Neuronal stem cell (in vitro differentiated cells): ENCODE data around the gene ZBTB40.

Experiments used
- DNase-seq: peaks from one replicate; pipeline ENCODE4 v3.0.0-alpha.2; 2013; ENCODE audit warnings: low spot score
- H2AFZ ChIP-seq: one replicate; pipeline ENCODE4 v1.6.1; 2013; ENCODE audit warnings: mild to moderate bottlenecking, low read length, inconsistent platforms
- H2AK5ac ChIP-seq: 2 replicates; pipeline ENCODE4 v1.6.1; 2013; ENCODE audit warnings: low read depth, mild to moderate bottlenecking, inconsistent platforms, low read length, moderate library complexity, mixed read lengths
- H2BK120ac ChIP-seq: 2 replicates; pipeline ENCODE4 v1.6.1; 2013; ENCODE audit warnings: low read depth, mild to moderate bottlenecking, inconsistent platforms, low read length, moderate library complexity, mixed read lengths
- H2BK12ac ChIP-seq: one replicate; pipeline ENCODE4 v1.6.1; 2013; ENCODE audit warnings: low read length, inconsistent platforms
- H2BK15ac ChIP-seq: 2 replicates; pipeline ENCODE4 v1.6.1; 2013; ENCODE audit warnings: mild to moderate bottlenecking, low read length, inconsistent platforms, mixed read lengths
- H2BK5ac ChIP-seq: one replicate; pipeline ENCODE4 v1.6.1; 2013; ENCODE audit warnings: inconsistent platforms, mild to moderate bottlenecking, low read length, moderate library complexity
- H3K14ac ChIP-seq: one replicate; pipeline ENCODE4 v1.6.1; 2013; ENCODE audit warnings: low read length, inconsistent platforms
- H3K18ac ChIP-seq: 2 replicates; pipeline ENCODE4 v1.6.1; 2013; ENCODE audit warnings: low read length, inconsistent platforms
- H3K23ac ChIP-seq: 2 replicates; pipeline ENCODE4 v1.6.1; 2013; ENCODE audit warnings: low read depth, mild to moderate bottlenecking, mixed read lengths, low read length, inconsistent platforms; ENCODE audit not compliant: poor library complexity
- H3K27ac ChIP-seq: replicated peaks from 3 replicates; pipeline ENCODE4 v1.5.1; 2013; ENCODE audit warnings: low read length, inconsistent platforms
- H3K27me3 ChIP-seq, 3 experiments: 2 replicates each; pipeline ENCODE4 v1.6.1; 2013; ENCODE audit warnings: low read length in 3 of 3, mild to moderate bottlenecking in 2 of 3, inconsistent platforms in 1 of 3, low read depth in 1 of 3, mixed read lengths in 1 of 3, moderate library complexity in 1 of 3; ENCODE audit not compliant: control insufficient read depth in 3 of 3, insufficient read depth in 3 of 3
- H3K36me3 ChIP-seq, 2 donors: replicated peaks in 1 of 2; 2 replicates each; pipeline ENCODE4 v1.6.1; 2013; ENCODE audit warnings: low read length in 2 of 2; ENCODE audit not compliant: control insufficient read depth in 2 of 2, insufficient read depth in 2 of 2
- H3K4ac ChIP-seq: 2 replicates; pipeline ENCODE4 v1.6.1; 2013; ENCODE audit warnings: inconsistent platforms, mild to moderate bottlenecking, low read length, moderate library complexity
- H3K4me1 ChIP-seq, 2 donors: 1 replicate in 1 of 2; 2 replicates in 1 of 2; pipeline ENCODE4 v1.6.1; 2013; ENCODE audit warnings: low read length in 2 of 2, low read depth in 1 of 2; ENCODE audit not compliant: control insufficient read depth in 2 of 2, insufficient read depth in 1 of 2
- H3K4me2 ChIP-seq: one replicate; pipeline ENCODE4 v1.6.1; 2013; ENCODE audit warnings: mild to moderate bottlenecking, low read length, inconsistent platforms; ENCODE audit not compliant: insufficient read depth, poor library complexity, severe bottlenecking
- H3K4me3 ChIP-seq, 2 donors: 2 replicates each; pipeline ENCODE4 v1.5.1; 2013; ENCODE audit warnings: low read length in 2 of 2, mild to moderate bottlenecking in 2 of 2, inconsistent platforms in 1 of 2, moderate library complexity in 1 of 2
- H3K79me1 ChIP-seq: one replicate; pipeline ENCODE4 v1.6.1; 2013; ENCODE audit warnings: low read depth, mild to moderate bottlenecking, inconsistent platforms, low read length, moderate library complexity
- H3K9ac ChIP-seq: one replicate; pipeline ENCODE4 v1.6.1; 2013; ENCODE audit warnings: mild to moderate bottlenecking, low read depth, low read length, inconsistent platforms; ENCODE audit not compliant: poor library complexity
- H3K9me3 ChIP-seq, 2 donors: replicated peaks in 1 of 2; 2 replicates each; pipeline versions ENCODE3 to v1.6.1; 2013; ENCODE audit warnings: low read length in 2 of 2, mild to moderate bottlenecking in 2 of 2, inconsistent platforms in 1 of 2, low read depth in 1 of 2, mixed read lengths in 1 of 2, moderate library complexity in 1 of 2; ENCODE audit not compliant: control insufficient read depth in 2 of 2, insufficient read depth in 1 of 2
- H4K8ac ChIP-seq: one replicate; pipeline ENCODE4 v1.6.1; 2013; ENCODE audit warnings: low read depth, mild to moderate bottlenecking, inconsistent platforms, low read length, moderate library complexity
- H4K91ac ChIP-seq: one replicate; pipeline ENCODE4 v1.6.1; 2013; ENCODE audit warnings: low read length, low read depth, mild to moderate bottlenecking, inconsistent platforms; ENCODE audit not compliant: poor library complexity
- WGBS, 2 donors: extraction: QIAGEN DNeasy Blood & Tissue Kit; methylation state at CpG; one replicate each; pipeline ENCODE4 v1.1.7; 2013; ENCODE audit warnings: missing lambda C conversion rate in 2 of 2, mixed read lengths in 1 of 2; ENCODE audit not compliant: insufficient read length in 2 of 2, insufficient replicate concordance in 1 of 2; ENCODE audit errors: extremely low coverage in 2 of 2; 5-methylcytosine and 5-hydroxymethylcytosine counted together

ZBTB40 gene

DNA sequence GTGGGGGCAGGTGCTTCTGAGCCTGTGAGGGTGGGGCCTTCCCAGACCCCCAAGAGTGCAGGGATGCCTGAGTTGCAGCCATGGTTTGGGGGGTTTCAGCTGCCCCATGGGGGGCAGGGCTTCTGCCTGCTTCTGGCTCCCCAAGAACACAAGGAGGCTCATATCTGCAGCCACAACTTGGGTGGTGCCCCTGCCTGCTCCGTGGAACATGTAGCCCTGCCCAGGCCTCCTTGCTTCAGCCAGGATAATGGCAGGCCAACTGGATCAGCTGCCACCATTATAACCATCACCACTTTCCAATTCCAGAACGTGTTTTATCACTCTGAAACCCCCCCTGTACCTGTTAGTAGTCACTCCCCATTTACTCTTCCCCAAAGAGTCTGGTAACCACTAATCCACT, 14.0 kb downstream of the ZBTB40 start:
- H2AFZ ChIP-seq = no peak overlapping the region
- H3K23ac ChIP-seq = no peak overlapping the region
- H3K14ac ChIP-seq = no peak overlapping the region

GRCh38 chr1:22470227-22470626, 18.6 kb downstream of the ZBTB40 start:
- no peak overlapping the region for H3K4ac ChIP-seq
- no peak overlapping the region for H3K23ac ChIP-seq
- no peak for DNase-seq
- H4K8ac ChIP-seq = no peak overlapping the region
- no peak overlapping the region for H3K18ac ChIP-seq
- 100% methylated on average over 1 of the region's 4 CpGs; no CpG with 5 or more reads in 1 of the 2 donors for WGBS, 2 donors
- no peak overlapping the region for H4K91ac ChIP-seq
- no peak overlapping the region for H3K27ac ChIP-seq
- no peaks in the 10 kb centered on the region for H3K79me1 ChIP-seq
- peaks cover 0 to 7% of the 10 kb centered on the region in 2 donors for H3K4me1 ChIP-seq
- H3K4me2 ChIP-seq = no peak overlapping the region
- no peak overlapping the region for H2BK120ac ChIP-seq
- H3K36me3 ChIP-seq = no peaks in the 10 kb centered on the region
- no peak overlapping the region for H3K14ac ChIP-seq
- H3K27me3 ChIP-seq = no peaks in the 10 kb centered on the region
- no peak overlapping the region for H2AK5ac ChIP-seq
- no peak overlapping the region for H2BK15ac ChIP-seq
- H3K9me3 ChIP-seq = peaks cover 0 to 2% of the 10 kb centered on the region in 2 donors
- no peak overlapping the region for H3K4me3 ChIP-seq
- no peak overlapping the region for H2BK5ac ChIP-seq
- no peak overlapping the region for H2BK12ac ChIP-seq
- no peak overlapping the region for H3K9ac ChIP-seq
- no peak overlapping the region for H2AFZ ChIP-seq

More for the DNA sequence above, 14.0 kb downstream of the ZBTB40 start:
- Histone ChIP-seq H2BK15ac (no peak overlapping the region), H4K8ac (no peak overlapping the region), H3K9ac (no peak overlapping the region), H2BK12ac (no peak overlapping the region), H2AK5ac (no peak overlapping the region), H3K27me3 (no peaks in the 10 kb centered on the region), H2BK120ac (no peak overlapping the region), H3K4ac (no peak overlapping the region), H3K4me3 (no peak overlapping the region), H3K36me3 (no peaks in the 10 kb centered on the region), H4K91ac (no peak overlapping the region), H3K79me1 (no peaks in the 10 kb centered on the region), H3K4me2 (no peak overlapping the region), H3K9me3 (peaks cover 0 to 2% of the 10 kb centered on the region in 2 donors), H3K27ac (no peak overlapping the region), H3K4me1 (no peaks in the 10 kb centered on the region), H2BK5ac (no peak overlapping the region), H3K18ac (peak overlapping the region; percentile 78)
- WGBS, 2 donors = no CpG with 5 or more reads among the region's 2 CpGs
- DNase-seq = no peak

DNA sequence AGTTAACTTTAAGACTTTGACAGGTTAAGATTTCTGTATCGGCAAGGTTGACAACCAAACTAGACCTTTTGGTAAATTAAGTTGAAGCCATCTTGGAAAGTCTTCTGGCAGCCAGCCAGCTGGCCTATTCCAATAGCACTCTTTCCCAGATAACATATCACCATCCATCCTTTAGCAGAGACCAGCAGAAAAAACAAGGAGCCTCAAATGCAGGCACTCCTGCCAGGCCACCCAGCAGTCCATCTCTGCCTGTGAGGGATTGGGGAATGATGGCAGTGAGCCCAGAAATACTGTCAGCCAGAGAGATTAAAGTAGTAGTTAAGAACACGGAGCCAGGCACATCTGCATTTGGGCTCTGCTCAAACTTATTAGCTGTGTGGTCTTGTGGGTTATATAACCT, 19.4 kb downstream of the ZBTB40 start:
- H3K9me3 ChIP-seq = no peaks in the 10 kb centered on the region
- H2BK120ac ChIP-seq = no peak overlapping the region
- no peak overlapping the region for H2BK5ac ChIP-seq
- no peak for DNase-seq
- H2AFZ ChIP-seq = no peak overlapping the region
- no peak overlapping the region for H3K4ac ChIP-seq
- H3K4me1 ChIP-seq = peaks cover 0 to 8% of the 10 kb centered on the region in 2 donors
- no peak overlapping the region for H3K4me3 ChIP-seq
- H3K79me1 ChIP-seq = no peaks in the 10 kb centered on the region
- H4K91ac ChIP-seq = no peak overlapping the region
- H3K14ac ChIP-seq = no peak overlapping the region
- no peak overlapping the region for H3K4me2 ChIP-seq
- no peak overlapping the region for H3K27ac ChIP-seq
- no peak overlapping the region for H3K9ac ChIP-seq
- WGBS, 2 donors = no CpG with 5 or more reads among the region's 2 CpGs
- no peak overlapping the region for H2BK12ac ChIP-seq
- H3K36me3 ChIP-seq = no peaks in the 10 kb centered on the region
- H3K23ac ChIP-seq = no peak overlapping the region
- no peak overlapping the region for H2BK15ac ChIP-seq
- H4K8ac ChIP-seq = no peak overlapping the region
- no peak overlapping the region for H3K18ac ChIP-seq
- H2AK5ac ChIP-seq = no peak overlapping the region
- H3K27me3 ChIP-seq = no peaks in the 10 kb centered on the region

GRCh38 chr1:22471610-22472009, 20.0 kb downstream of the ZBTB40 start:
- no peak overlapping the region for H3K4me3 ChIP-seq
- H3K36me3 ChIP-seq = no peaks in the 10 kb centered on the region
- no peak overlapping the region for H2BK15ac ChIP-seq
- no peak overlapping the region for H4K91ac ChIP-seq
- H3K4me2 ChIP-seq = no peak overlapping the region
- no peak overlapping the region for H4K8ac ChIP-seq
- H2BK120ac ChIP-seq = no peak overlapping the region
- no peak overlapping the region for H3K14ac ChIP-seq
- peaks cover 0 to 8% of the 10 kb centered on the region in 2 donors for H3K4me1 ChIP-seq
- no peak overlapping the region for H2BK5ac ChIP-seq
- H3K23ac ChIP-seq = no peak overlapping the region
- no CpG with 5 or more reads among the region's 7 CpGs for WGBS, 2 donors
- no peak overlapping the region for H2AFZ ChIP-seq
- no peaks in the 10 kb centered on the region for H3K9me3 ChIP-seq
- no peak overlapping the region for H2BK12ac ChIP-seq
- no peak overlapping the region for H3K18ac ChIP-seq
- H3K27ac ChIP-seq = no peak overlapping the region
- no peak overlapping the region for H3K9ac ChIP-seq
- DNase-seq = no peak
- H3K27me3 ChIP-seq = no peaks in the 10 kb centered on the region
- H3K4ac ChIP-seq = no peak overlapping the region
- H3K79me1 ChIP-seq = no peaks in the 10 kb centered on the region
- H2AK5ac ChIP-seq = no peak overlapping the region
